Tibial nerve (tissue), 4 donors: ENCODE data around the gene TBC1D20. TPM values are rescaled to one million over a fixed set of nuclear protein-coding genes. Genes with fewer than 3 reads are reported as not detected.

ENCODE experiments used
- DNase-seq, 2 donors: peaks; one replicate each; pipeline ENCODE4 v3.0.0-alpha.2; 2019; ENCODE audit warnings: low spot score in 2 of 2
- H3K27ac ChIP-seq, 4 donors: fragments of 200-600 bp; sonication (generic) in 3 of 4; one replicate each; pipeline ENCODE4 v1.5.1; 2017 to 2019; ENCODE audit warnings: mild to moderate bottlenecking in 1 of 4
- H3K27me3 ChIP-seq, 2 donors: fragments of 200-600 bp; sonication (generic) in 1 of 2; one replicate each; pipeline versions ENCODE4 v1.5.1 to v1.6.0; 2017 to 2019
- H3K36me3 ChIP-seq, 3 donors: fragments of 200-600 bp; sonication (generic); one replicate each; pipeline ENCODE4 v1.5.1; 2018 to 2019
- H3K4me1 ChIP-seq, 4 donors: fragments of 200-600 bp; sonication (generic) in 3 of 4; one replicate each; pipeline ENCODE4 v1.5.1; 2017 to 2019
- H3K4me3 ChIP-seq, 4 donors: fragments of 200-600 bp; sonication (generic) in 3 of 4; one replicate each; pipeline ENCODE4 v1.5.1; 2017 to 2019; ENCODE audit warnings: mild to moderate bottlenecking in 1 of 4, moderate library complexity in 1 of 4
- H3K9me3 ChIP-seq, 4 donors: fragments of 200-600 bp; sonication (generic) in 3 of 4; one replicate each; pipeline ENCODE4 v1.5.1; 2017 to 2019
- CTCF ChIP-seq, 5 experiments: fragments of 200-600 bp in 3 of 5; fragments of 450-650 bp in 2 of 5; sonication (generic) in 3 of 5; IDR thresholded peaks; one replicate each; pipeline ENCODE4 v1.5.1; 2016 to 2019; ENCODE audit warnings: antibody characterized with exemption in 5 of 5, mild to moderate bottlenecking in 3 of 5, moderate library complexity in 2 of 5
- EP300 ChIP-seq, 2 donors: sonication (generic); formaldehyde crosslinking; IDR thresholded peaks; one replicate each; pipeline ENCODE4 v1.6.1; 2017; ENCODE audit warnings: antibody characterized with exemption in 2 of 2, mild to moderate bottlenecking in 1 of 2
- POLR2A ChIP-seq, 2 donors: fragments of 450-650 bp; IDR thresholded peaks; one replicate each; pipeline ENCODE4 v1.6.1; 2017; ENCODE audit warnings: antibody characterized with exemption in 2 of 2, mild to moderate bottlenecking in 2 of 2, moderate library complexity in 2 of 2
- WGBS, 2 donors: methylation state at CpG; one replicate each; pipeline ENCODE4 v1.1.5; 2018; 5-methylcytosine and 5-hydroxymethylcytosine counted together
- total RNA-seq, 4 donors: library from RNA; depleted of rRNA; stranded (reverse); fragments of >200 nt; gene quantifications; one replicate each; pipeline ENCODE4 v1.1.0, GENCODE V29; 2016

Gene TBC1D20
- total RNA-seq, 4 donors from 2014 or later = 38.5 to 52.0 (median 44.3) TPM

- H3K36me3 ChIP-seq = no peaks in the 10 kb centered on the region
- TF ChIP-seq CTCF (IDR thresholded peaks at IDR 0.05) (no peak), EP300 (IDR thresholded peaks at IDR 0.05) (no peak), POLR2A (IDR thresholded peaks at IDR 0.05) (no peak)
- DNase-seq = no peak
- no peak overlapping the region for H3K27ac ChIP-seq
- no peak overlapping the region for H3K4me3 ChIP-seq
- WGBS, 2 donors = 89 to 98% methylated on average over 6 of the region's 6 CpGs
- no peaks in the 10 kb centered on the region for H3K27me3 ChIP-seq
- no peaks in the 10 kb centered on the region for H3K9me3 ChIP-seq
- peaks cover 0 to 9% (median 0%) of the 10 kb centered on the region in 4 donors for H3K4me1 ChIP-seq
Observed at GRCh38 chr20:402898-403581, 59.3 kb downstream of the TBC1D20 start.

- H3K36me3 ChIP-seq = peaks cover 0 to 4% (median 0%) of the 10 kb centered on the region in 3 donors
- H3K27ac ChIP-seq = no peak overlapping the region
- 83% methylated on average over 2 of the region's 2 CpGs for WGBS, 2 donors
- no peaks in the 10 kb centered on the region for H3K9me3 ChIP-seq
- no peak overlapping the region for H3K4me3 ChIP-seq
- peaks cover 0 to 9% (median 0%) of the 10 kb centered on the region in 4 donors for H3K4me1 ChIP-seq
- DNase-seq = no peak
- TF ChIP-seq CTCF (IDR thresholded peaks at IDR 0.05) (no peak), POLR2A (IDR thresholded peaks at IDR 0.05) (no peak), EP300 (IDR thresholded peaks at IDR 0.05) (no peak)
- no peaks in the 10 kb centered on the region for H3K27me3 ChIP-seq
Observed at GRCh38 chr20:402496-402885, 59.8 kb downstream of the TBC1D20 start.

- Histone ChIP-seq H3K4me3 (no peak overlapping the region), H3K9me3 (no peaks in the 10 kb centered on the region), H3K27ac (no peak overlapping the region), H3K36me3 (peaks cover 0 to 10% (median 0%) of the 10 kb centered on the region in 3 donors), H3K27me3 (no peaks in the 10 kb centered on the region), H3K4me1 (peaks cover 0 to 3% (median 0%) of the 10 kb centered on the region in 4 donors)
- TF ChIP-seq EP300 (IDR thresholded peaks at IDR 0.05) = no peak
- TF ChIP-seq CTCF (IDR thresholded peaks at IDR 0.05) = no peak
- no peak for TF ChIP-seq POLR2A (IDR thresholded peaks at IDR 0.05)
- WGBS, 2 donors = 83 to 87% methylated on average over 9 of the region's 9 CpGs
- DNase-seq = no peak
Observed at GRCh38 chr20:401682-402495, 60.4 kb downstream of the TBC1D20 start.

GRCh38 chr20:400454-401275 is 61.7 kb downstream of the TBC1D20 start:
- H3K27ac ChIP-seq = no peak overlapping the region
- no peaks in the 10 kb centered on the region for H3K4me1 ChIP-seq
- no peak overlapping the region for H3K4me3 ChIP-seq
- DNase-seq = no peak
- no peaks in the 10 kb centered on the region for H3K9me3 ChIP-seq
- no peaks in the 10 kb centered on the region for H3K27me3 ChIP-seq
- TF ChIP-seq EP300 (IDR thresholded peaks at IDR 0.05) (no peak), CTCF (IDR thresholded peaks at IDR 0.05) (no peak), POLR2A (IDR thresholded peaks at IDR 0.05) (no peak)
- peaks cover 0 to 22% (median 0%) of the 10 kb centered on the region in 3 donors for H3K36me3 ChIP-seq
- 51 to 55% methylated on average over 5 of the region's 5 CpGs for WGBS, 2 donors
